IMR-90 (cell line): ENCODE results near the gene DTHD1. TPM values are rescaled to one million over a fixed set of nuclear protein-coding genes. Genes with fewer than 3 reads are reported as not detected.

Experiments
- ATAC-seq: fragments of 200-7000 bp; cut with Tn5 transposase; 2 replicates; pipeline ENCODE4 v1.9.1; 2020; ENCODE audit warnings: low read depth, mild to moderate bottlenecking, moderate library complexity
- BruUV-seq: library from RNA; stranded (reverse); fragments of 400-500 nt; replicated peaks from 2 replicates; lab custom pipeline; 2021; lab: Mats Ljungman, UMichigan
- CTCF ChIA-PET: fragments of 300-600 bp; formaldehyde crosslinking; extraction: SDS; loops from one replicate; lab custom pipeline; 2021; ENCODE audit warnings: antibody characterized with exemption; lab: Yijun Ruan, JAX
- POLR2A ChIA-PET: fragments of 300-600 bp; sonication (Branson Sonifier 250); formaldehyde crosslinking; loops from one replicate; lab custom pipeline; 2022; ENCODE audit warnings: antibody characterized with exemption; ENCODE audit not compliant: unreplicated experiment; lab: Charles Lee
- DNase-seq: peaks from one replicate; pipeline ENCODE4 v3.0.0; 2013
- H2AFZ ChIP-seq: replicated peaks from 2 replicates; pipeline ENCODE3; 2013; ENCODE audit warnings: low read length, mild to moderate bottlenecking; ENCODE audit not compliant: poor library complexity
- H2AK5ac ChIP-seq: 2 replicates; pipeline ENCODE4 v1.6.1; 2013; ENCODE audit warnings: low read depth, low read length, inconsistent platforms
- H2AK9ac ChIP-seq: replicated peaks from 2 replicates; pipeline ENCODE3; 2013; ENCODE audit warnings: mild to moderate bottlenecking, low read depth, low read length, moderate library complexity; ENCODE audit not compliant: poor library complexity
- H2BK120ac ChIP-seq: 2 replicates; pipeline ENCODE4 v1.6.1; 2013; ENCODE audit warnings: low read depth, low read length, inconsistent platforms
- H2BK15ac ChIP-seq: 3 replicates; pipeline ENCODE4 v1.6.1; 2013; ENCODE audit warnings: low read depth, low read length, inconsistent platforms
- H2BK20ac ChIP-seq: 2 replicates; pipeline ENCODE4 v1.6.1; 2013; ENCODE audit warnings: low read depth, mild to moderate bottlenecking, inconsistent platforms, low read length, moderate library complexity
- H2BK5ac ChIP-seq: 2 replicates; pipeline ENCODE4 v1.6.1; 2013; ENCODE audit warnings: mild to moderate bottlenecking, low read depth, low read length, inconsistent platforms; ENCODE audit not compliant: poor library complexity, severe bottlenecking
- H3K14ac ChIP-seq: replicated peaks from 2 replicates; pipeline ENCODE4 v1.6.1; 2013; ENCODE audit warnings: low read depth, low read length, inconsistent platforms
- H3K18ac ChIP-seq: 2 replicates; pipeline ENCODE4 v1.6.1; 2013; ENCODE audit warnings: low read depth, low read length, control low read depth
- H3K23ac ChIP-seq: 2 replicates; pipeline ENCODE4 v1.6.1; 2013; ENCODE audit warnings: low read depth, low read length, inconsistent platforms
- H3K27ac ChIP-seq: 2 replicates; pipeline ENCODE4 v1.5.1; 2013; ENCODE audit warnings: mild to moderate bottlenecking, control low read depth, low read length; ENCODE audit not compliant: insufficient read depth
- H3K27me3 ChIP-seq: 2 replicates; pipeline ENCODE4 v1.6.1; 2013; ENCODE audit warnings: low read length; ENCODE audit not compliant: control insufficient read depth, insufficient read depth
- H3K36me3 ChIP-seq: 2 replicates; pipeline ENCODE4 v1.6.1; 2013; ENCODE audit warnings: low read length, mixed read lengths; ENCODE audit not compliant: control insufficient read depth, insufficient read depth
- H3K4ac ChIP-seq: 2 replicates; pipeline ENCODE4 v1.6.1; 2013; ENCODE audit warnings: low read depth, low read length, inconsistent platforms
- H3K4me1 ChIP-seq: 2 replicates; pipeline ENCODE4 v1.6.1; 2013; ENCODE audit warnings: low read length, mixed read lengths; ENCODE audit not compliant: control insufficient read depth, insufficient read depth
- H3K4me2 ChIP-seq: 2 replicates; pipeline ENCODE4 v1.6.1; 2013; ENCODE audit warnings: low read depth, mild to moderate bottlenecking, control low read depth, low read length, moderate library complexity
- H3K4me3 ChIP-seq: 2 replicates; pipeline ENCODE4 v1.5.1; 2013; ENCODE audit warnings: low read depth, mild to moderate bottlenecking, control low read depth, low read length, moderate library complexity; ENCODE audit not compliant: insufficient read depth
- H3K56ac ChIP-seq: 2 replicates; pipeline ENCODE4 v1.6.1; 2013; ENCODE audit warnings: low read length, inconsistent platforms; ENCODE audit not compliant: insufficient read depth; ENCODE audit errors: extremely low read depth
- H3K79me1 ChIP-seq, 2 experiments: 2 replicates each; pipeline ENCODE4 v1.6.1; 2013; ENCODE audit warnings: low read length in 2 of 2, inconsistent platforms in 1 of 2, low read depth in 1 of 2
- H3K9ac ChIP-seq: 2 replicates; pipeline ENCODE4 v1.6.1; 2013; ENCODE audit warnings: low read depth, low read length, control low read depth
- H3K9me1 ChIP-seq: 2 replicates; pipeline ENCODE4 v1.6.1; 2013; ENCODE audit warnings: low read length, inconsistent platforms; ENCODE audit not compliant: insufficient read depth
- H3K9me3 ChIP-seq: 2 replicates; pipeline ENCODE4 v1.6.1; 2013; ENCODE audit warnings: low read length; ENCODE audit not compliant: control insufficient read depth, insufficient read depth
- H4K20me1 ChIP-seq: 2 replicates; pipeline ENCODE4 v1.6.1; 2013; ENCODE audit warnings: low read length, inconsistent platforms; ENCODE audit not compliant: insufficient read depth
- H4K5ac ChIP-seq: 2 replicates; pipeline ENCODE4 v1.6.1; 2013; ENCODE audit warnings: mild to moderate bottlenecking, low read depth, low read length, control low read depth
- H4K8ac ChIP-seq, 2 experiments: 2 replicates each; pipeline ENCODE4 v1.6.1; 2013; ENCODE audit warnings: low read depth in 2 of 2, low read length in 2 of 2, control low read depth in 1 of 2, inconsistent platforms in 1 of 2
- H4K91ac ChIP-seq: 2 replicates; pipeline ENCODE4 v1.6.1; 2013; ENCODE audit warnings: low read depth, low read length, inconsistent platforms; ENCODE audit not compliant: insufficient read depth
- BHLHE40 ChIP-seq: fragments of 150-350 bp; IDR thresholded peaks from 2 replicates; pipeline ENCODE4 v1.6.1; 2016; ENCODE audit warnings: mild to moderate bottlenecking, low read depth, low read length
- CEBPB ChIP-seq: IDR thresholded peaks from 2 replicates; pipeline ENCODE4 v1.6.1; 2012; ENCODE audit warnings: low read depth, low read length, improper control_type of control experiment
- CHD1 ChIP-seq: IDR thresholded peaks from 2 replicates; pipeline ENCODE4 v1.6.1; 2012; ENCODE audit warnings: low read depth, low read length, improper control_type of control experiment
- CTCF ChIP-seq: conservative IDR thresholded peaks from 2 replicates; pipeline ENCODE4 v1.5.1; 2012; ENCODE audit warnings: mild to moderate bottlenecking, low read depth, low read length, improper control_type of control experiment
- ELK1 ChIP-seq: fragments of 150-350 bp; IDR thresholded peaks from 2 replicates; pipeline ENCODE4 v1.6.1; 2016; ENCODE audit warnings: low read depth, mild to moderate bottlenecking, low read length, moderate library complexity, borderline replicate concordance
- FOS ChIP-seq: fragments of 150-350 bp; IDR thresholded peaks from 2 replicates; pipeline ENCODE4 v1.6.1; 2016; ENCODE audit warnings: low read depth, low read length
- MAFK ChIP-seq: IDR thresholded peaks from 2 replicates; pipeline ENCODE4 v1.6.1; 2012; ENCODE audit warnings: low read depth, low read length, improper control_type of control experiment
- MAZ ChIP-seq: IDR thresholded peaks from 2 replicates; pipeline ENCODE4 v1.6.1; 2012; ENCODE audit warnings: low read depth, mild to moderate bottlenecking, low read length, improper control_type of control experiment, moderate library complexity, borderline replicate concordance
- MXI1 ChIP-seq: IDR thresholded peaks from 2 replicates; pipeline ENCODE4 v1.6.1; 2012; ENCODE audit warnings: low read depth, mild to moderate bottlenecking, low read length, moderate library complexity, borderline replicate concordance
- NFE2L2 ChIP-seq: fragments of 150-350 bp; IDR thresholded peaks from 2 replicates; pipeline ENCODE4 v1.6.1; 2016; ENCODE audit warnings: low read depth, mild to moderate bottlenecking, low read length
- POLR2A ChIP-seq: IDR thresholded peaks from 2 replicates; pipeline ENCODE4 v1.6.1; 2012; ENCODE audit warnings: mild to moderate bottlenecking, low read depth, low read length
- RAD21 ChIP-seq: IDR thresholded peaks from 2 replicates; pipeline ENCODE4 v1.6.1; 2012; ENCODE audit warnings: low read length, improper control_type of control experiment
- RCOR1 ChIP-seq: IDR thresholded peaks from 2 replicates; pipeline ENCODE4 v1.6.1; 2012; ENCODE audit warnings: mild to moderate bottlenecking, low read length, improper control_type of control experiment; ENCODE audit not compliant: insufficient replicate concordance
- RFX5 ChIP-seq: IDR thresholded peaks from 2 replicates; pipeline ENCODE4 v1.8.0; 2012; ENCODE audit warnings: low read depth, mild to moderate bottlenecking, low read length, moderate library complexity
- SMC3 ChIP-seq: fragments of 150-350 bp; IDR thresholded peaks from 2 replicates; pipeline ENCODE4 v1.6.1; 2016; ENCODE audit warnings: low read depth, mild to moderate bottlenecking, antibody characterized with exemption, low read length, moderate library complexity
- USF2 ChIP-seq: fragments of 150-350 bp; IDR thresholded peaks from 2 replicates; pipeline ENCODE4 v1.6.1; 2017; ENCODE audit warnings: mild to moderate bottlenecking, antibody characterized with exemption, low read length, low read depth
- dilution Hi-C: fragments of 300-500 bp; cut with HindIII; formaldehyde crosslinking; loops from one replicate; pipeline ENCODE4 v1.14.3; 2018; ENCODE audit warnings: low sequenced_read_pairs; ENCODE audit not compliant: unreplicated experiment
- in situ Hi-C: fragments of 300-500 bp; cut with MboI; formaldehyde crosslinking; loops from 3 replicates; pipeline ENCODE4 v1.14.3; 2019; ENCODE audit warnings: low sequenced_read_pairs, inconsistent platforms, mixed read lengths
- intact Hi-C: fragments of 100-400 bp; cut with micrococcal nuclease; formaldehyde crosslinking; loops from 2 replicates; pipeline ENCODE4 v1.10.0; 2022
- polyA plus RNA-seq, 3 experiments: library from polyadenylated mRNA; depleted of rRNA; stranded (reverse); fragments of >200 nt; gene quantifications; 2 replicates each; pipeline ENCODE4 v1.2.3, GENCODE V29; 2012; ENCODE audit warnings: low replicate concordance in 1 of 3
- total RNA-seq: library from RNA; depleted of rRNA; stranded (reverse); fragments of >200 nt; gene quantifications from 2 replicates; pipeline ENCODE4 v1.2.3, GENCODE V29; 2012

Gene DTHD1
- total and polyA plus RNA-seq, 2 of the 4 experiments (the other 2 are of a cell fraction): not detected

GRCh38 chr4:36360755-36361154, 79.3 kb downstream of the DTHD1 start:
- POLR2A ChIA-PET: no interaction called here
- no peak overlapping the region for H3K14ac ChIP-seq
- H3K4me2 ChIP-seq: no peak overlapping the region
- H3K27me3 ChIP-seq: no peaks in the 10 kb centered on the region
- H3K27ac ChIP-seq: no peak overlapping the region
- no TSS peak for BruUV-seq
- no peak overlapping the region for H3K23ac ChIP-seq
- H2AFZ ChIP-seq: no peak overlapping the region
- H2BK20ac ChIP-seq: no peak overlapping the region
- no peak overlapping the region for H2BK5ac ChIP-seq
- no peak overlapping the region for H3K4me3 ChIP-seq
- in situ Hi-C loops (loop anchor here (25.0 kb wide), 1 partner anchor 1027 kb away; no protein-coding TSS in a partner anchor), intact Hi-C loops (no loop called here), dilution Hi-C loops (no loop called here)
- DNase-seq: no peak
- H3K18ac ChIP-seq: no peak overlapping the region
- TF ChIP-seq FOS (no peak), CHD1 (no peak), MXI1 (no peak), RAD21 (no peak), CEBPB (no peak), ELK1 (no peak), RFX5 (no peak), USF2 (no peak), MAZ (no peak), CTCF (no peak), SMC3 (no peak), RCOR1 (no peak), MAFK (no peak), POLR2A (no peak), NFE2L2 (no peak), BHLHE40 (no peak)
- no peaks in the 10 kb centered on the region for H3K79me1 ChIP-seq
- no peaks in the 10 kb centered on the region for H4K20me1 ChIP-seq
- H3K4ac ChIP-seq: no peak overlapping the region
- no peaks in the 10 kb centered on the region for H3K9me1 ChIP-seq
- H2BK15ac ChIP-seq: no peak overlapping the region
- no peak overlapping the region for H4K8ac ChIP-seq
- H3K56ac ChIP-seq: no peak overlapping the region
- no peak overlapping the region for H3K9ac ChIP-seq
- peaks cover 4% of the 10 kb centered on the region for H3K9me3 ChIP-seq
- no peak overlapping the region for H2AK5ac ChIP-seq
- no peaks in the 10 kb centered on the region for H3K36me3 ChIP-seq
- ATAC-seq: no peak
- H3K4me1 ChIP-seq: no peaks in the 10 kb centered on the region
- no peak overlapping the region for H4K5ac ChIP-seq
- H2AK9ac ChIP-seq: no peak overlapping the region
- no peak overlapping the region for H2BK120ac ChIP-seq
- CTCF ChIA-PET: no interaction called here
- no peak overlapping the region for H4K91ac ChIP-seq
